Endothelial cell of umbilical vein (primary cell): ENCODE measurements around the gene OR2T1. TPM values are rescaled to one million over a fixed set of nuclear protein-coding genes. Genes with fewer than 3 reads are reported as not detected.
"Not testable (repeated sequence)": the region's sequence is repeated elsewhere in the genome, so short reads cannot be mapped to it uniquely, and the experiment has no call there.

Experiments used
- BruUV-seq: library from RNA; stranded (reverse); fragments of 400-500 nt; replicated peaks from 2 replicates; lab custom pipeline; 2021; lab: Mats Ljungman, UMichigan
- CTCF ChIA-PET: fragments of 300-600, 350-600 bp; sonication (Branson Sonifier 250); formaldehyde crosslinking; loops from one replicate; lab custom pipeline; 2021; ENCODE audit warnings: antibody characterized with exemption, inconsistent platforms; lab: Charles Lee
- POLR2A ChIA-PET: fragments of 300-600, 350-600 bp; sonication (Branson Sonifier 250); formaldehyde crosslinking; loops from one replicate; lab custom pipeline; 2021; ENCODE audit warnings: antibody characterized with exemption, inconsistent platforms; lab: Charles Lee
- DNase-seq: peaks from one replicate; pipeline ENCODE4 v3.0.0-alpha.2; 2011; ENCODE audit warnings: low read depth, low spot score
- FAIRE-seq: peaks from 2 replicates; lab custom pipeline; 2011; peaks lifted over from hg19 to GRCh38; lab: Jason Lieb, UNC
- H2AFZ ChIP-seq: 2 replicates; pipeline ENCODE4 v1.6.0; 2012; ENCODE audit warnings: low read depth, low read length, control low read depth, inconsistent platforms
- H3K27ac ChIP-seq: 2 replicates; pipeline ENCODE4 v1.5.1; 2011; ENCODE audit warnings: low read depth, mild to moderate bottlenecking, control low read depth, low read length, moderate library complexity; ENCODE audit not compliant: insufficient read depth
- H3K27me3 ChIP-seq, 2 experiments: 2 replicates each; pipeline versions ENCODE4 v1.6.0 to v1.6.1; 2011; ENCODE audit warnings: low read length in 2 of 2, mixed read lengths in 1 of 2; ENCODE audit not compliant: control insufficient read depth in 2 of 2, insufficient read depth in 2 of 2
- H3K36me3 ChIP-seq, 2 experiments: 2 replicates in 1 of 2; 3 replicates in 1 of 2; pipeline ENCODE4 v1.5.1; 2011; ENCODE audit warnings: low read length in 2 of 2, mild to moderate bottlenecking in 1 of 2, moderate library complexity in 1 of 2; ENCODE audit not compliant: control insufficient read depth in 2 of 2, insufficient read depth in 2 of 2; ENCODE audit errors: extremely low read depth in 1 of 2
- H3K4me1 ChIP-seq: 3 replicates; pipeline ENCODE4 v1.5.1; 2011; ENCODE audit warnings: mild to moderate bottlenecking, low read length; ENCODE audit not compliant: control insufficient read depth, insufficient read depth; ENCODE audit errors: extremely low read depth
- H3K4me2 ChIP-seq: 2 replicates; pipeline ENCODE4 v1.6.1; 2011; ENCODE audit warnings: low read length, control low read depth, mixed read lengths; ENCODE audit not compliant: insufficient read depth
- H3K4me3 ChIP-seq, 3 experiments: fragments of 200-600 bp in 1 of 3; sonication (generic), shearing (Covaris generic) in 1 of 3; replicated peaks in 1 of 3; 2 replicates each; pipeline ENCODE4 v1.5.1; 2011 to 2016; ENCODE audit warnings: control low read depth in 3 of 3, low read length in 3 of 3, mild to moderate bottlenecking in 2 of 3, inconsistent platforms in 1 of 3, low read depth in 1 of 3, moderate library complexity in 1 of 3; ENCODE audit not compliant: insufficient read depth in 1 of 3
- H3K79me2 ChIP-seq: 2 replicates; pipeline ENCODE4 v1.6.0; 2012; ENCODE audit warnings: low read length, inconsistent platforms; ENCODE audit not compliant: control insufficient read depth, insufficient read depth
- H3K9ac ChIP-seq: replicated peaks from 2 replicates; pipeline ENCODE3; 2011; ENCODE audit warnings: low read length, control low read depth; ENCODE audit not compliant: insufficient read depth; ENCODE audit errors: extremely low read depth
- H3K9me1 ChIP-seq: replicated peaks from 3 replicates; pipeline ENCODE4 v1.6.0; 2011; ENCODE audit warnings: mild to moderate bottlenecking, low read length; ENCODE audit not compliant: control insufficient read depth, insufficient read depth; ENCODE audit errors: extremely low read depth
- H3K9me3 ChIP-seq: replicated peaks from 2 replicates; pipeline ENCODE4 v1.5.1; 2012; ENCODE audit warnings: low read length, inconsistent platforms; ENCODE audit not compliant: control insufficient read depth, insufficient read depth
- H4K20me1 ChIP-seq: replicated peaks from 2 replicates; pipeline ENCODE3; 2011; ENCODE audit warnings: mild to moderate bottlenecking, low read length; ENCODE audit not compliant: control insufficient read depth, insufficient read depth; ENCODE audit errors: extremely low read depth
- dilution Hi-C: fragments of 300-500 bp; cut with MboI; formaldehyde crosslinking; loops from one replicate; pipeline ENCODE4 v1.15.0; 2019; ENCODE audit warnings: low sequenced_read_pairs; ENCODE audit not compliant: extremely low pct_ligation_motif_present
- intact Hi-C: fragments of 100-400 bp; cut with micrococcal nuclease; formaldehyde crosslinking; loops from one replicate; pipeline ENCODE4 v1.10.0; 2022
- polyA plus RNA-seq, 4 experiments: library from polyadenylated mRNA; depleted of rRNA in 3 of 4; stranded (reverse) in 3 of 4; unstranded in 1 of 4; fragments of >200 nt; gene quantifications; 2 replicates each; pipeline versions ENCODE4 v1.2.1 to v1.2.3, GENCODE V29; 2011 to 2012; ENCODE audit warnings: missing spikeins in 1 of 4
- total RNA-seq: library from RNA; stranded (reverse); gene quantifications from 2 replicates; pipeline ENCODE4 v1.2.3, GENCODE V29; 2021

OR2T1 gene
- total and polyA plus RNA-seq, 2 donors (not counting 3 experiments of a cell fraction or from before 2014, with no cell fraction given), result not detected

GRCh38 chr1:248439283-248439682, 36.4 kb downstream of the OR2T1 start:
- dilution Hi-C loops, H3K4me1 ChIP-seq, H3K36me3 ChIP-seq, H3K9ac ChIP-seq, FAIRE-seq, H3K4me3 ChIP-seq, H3K9me1 ChIP-seq, H4K20me1 ChIP-seq, CTCF ChIA-PET, POLR2A ChIA-PET, H3K27me3 ChIP-seq, H3K4me2 ChIP-seq, BruUV-seq, intact Hi-C loops, DNase-seq, H3K79me2 ChIP-seq, H3K9me3 ChIP-seq, H2AFZ ChIP-seq, H3K27ac ChIP-seq: not testable (repeated sequence)

GRCh38 chr1:248442500-248443277, 39.8 kb downstream of the OR2T1 start:
- H3K9ac ChIP-seq, H3K9me3 ChIP-seq, H2AFZ ChIP-seq, H3K27ac ChIP-seq, H4K20me1 ChIP-seq, H3K9me1 ChIP-seq, H3K79me2 ChIP-seq, H3K4me2 ChIP-seq, H3K27me3 ChIP-seq, H3K4me1 ChIP-seq, CTCF ChIA-PET, H3K4me3 ChIP-seq, dilution Hi-C loops, intact Hi-C loops, FAIRE-seq, H3K36me3 ChIP-seq, POLR2A ChIA-PET, BruUV-seq, DNase-seq: not testable (repeated sequence)

GRCh38 chr1:248444603-248445002, 41.8 kb downstream of the OR2T1 start:
- CTCF ChIA-PET, H3K36me3 ChIP-seq, H3K9me3 ChIP-seq, dilution Hi-C loops, H4K20me1 ChIP-seq, H3K4me1 ChIP-seq, H3K79me2 ChIP-seq, H3K9ac ChIP-seq, H3K4me2 ChIP-seq, POLR2A ChIA-PET, intact Hi-C loops, FAIRE-seq, H3K9me1 ChIP-seq, BruUV-seq, H3K27me3 ChIP-seq, H3K4me3 ChIP-seq, DNase-seq, H2AFZ ChIP-seq, H3K27ac ChIP-seq: not testable (repeated sequence)

DNA sequence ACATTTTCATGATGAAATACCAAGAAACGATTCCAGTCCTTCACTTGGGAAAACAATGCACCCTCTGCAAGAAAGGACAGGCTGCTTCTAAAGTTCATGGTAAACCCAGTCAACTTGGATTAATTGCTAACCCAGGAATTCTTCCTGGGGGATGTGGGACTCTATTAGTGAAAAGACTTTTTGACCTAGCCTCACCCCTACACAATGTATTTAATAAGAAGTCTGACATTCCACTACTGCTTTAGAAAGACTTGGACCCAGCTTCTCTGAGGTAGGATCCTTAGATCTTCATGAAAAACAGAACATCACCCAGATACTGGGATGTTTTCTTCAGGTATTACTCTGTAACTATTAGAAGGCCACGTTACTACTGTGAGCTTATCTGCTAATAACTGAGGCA, 42.6 kb downstream of the OR2T1 start, which contains the start of gene OR2T2:
Gene OR2T2, plus strand, starts transcription at position 239 of the 400 bp plus-strand sequence. CDS start 7,161 bp downstream, outside the sequence.
- H3K79me2 ChIP-seq, H3K9ac ChIP-seq, H2AFZ ChIP-seq, FAIRE-seq, DNase-seq, H3K9me3 ChIP-seq, intact Hi-C loops, CTCF ChIA-PET, H3K4me3 ChIP-seq, H3K4me2 ChIP-seq, H3K36me3 ChIP-seq, H4K20me1 ChIP-seq, BruUV-seq, H3K4me1 ChIP-seq, H3K27ac ChIP-seq, H3K9me1 ChIP-seq, H3K27me3 ChIP-seq, POLR2A ChIA-PET, dilution Hi-C loops: not testable (repeated sequence)
